Uterus (tissue), 2 donors: ENCODE results near the gene ITPR1.

Source experiments
- CTCF ChIP-seq, 4 experiments: fragments of 200-600 bp in 2 of 4; fragments of 450-650 bp in 2 of 4; sonication (generic) in 2 of 4; IDR thresholded peaks; one replicate each; pipeline ENCODE4 v1.5.1; 2016 to 2019; ENCODE audit warnings: antibody characterized with exemption in 4 of 4, mild to moderate bottlenecking in 2 of 4, moderate library complexity in 1 of 4
- POLR2A ChIP-seq, 2 donors: fragments of 450-650 bp; IDR thresholded peaks; one replicate each; pipeline ENCODE4 v1.6.1; 2016; ENCODE audit warnings: antibody characterized with exemption in 2 of 2, mild to moderate bottlenecking in 1 of 2, moderate library complexity in 1 of 2

GRCh38 chr3:4503050-4503449, 9.9 kb downstream of the ITPR1 start:
- TF ChIP-seq POLR2A (IDR thresholded peaks at IDR 0.05) (no peak), CTCF (IDR thresholded peaks at IDR 0.05) (no peak)
